HT1080 (cell line): Measurements from ENCODE around the gene NT5DC2. TPM values are rescaled to one million over a fixed set of nuclear protein-coding genes. Genes with fewer than 3 reads are reported as not detected.

ENCODE experiments used
- DNase-seq: peaks from one replicate; pipeline ENCODE4 v3.0.0-alpha.2; 2015; ENCODE audit warnings: low read depth
- total RNA-seq: library from RNA; depleted of rRNA; stranded (reverse); fragments of >200 nt; shearing (Covaris generic); gene quantifications from 2 replicates; pipeline ENCODE4 v1.2.3, GENCODE V29; 2014

NT5DC2 gene
- total RNA-seq, 1 experiment from 2014 or later, result 122 TPM

DNA sequence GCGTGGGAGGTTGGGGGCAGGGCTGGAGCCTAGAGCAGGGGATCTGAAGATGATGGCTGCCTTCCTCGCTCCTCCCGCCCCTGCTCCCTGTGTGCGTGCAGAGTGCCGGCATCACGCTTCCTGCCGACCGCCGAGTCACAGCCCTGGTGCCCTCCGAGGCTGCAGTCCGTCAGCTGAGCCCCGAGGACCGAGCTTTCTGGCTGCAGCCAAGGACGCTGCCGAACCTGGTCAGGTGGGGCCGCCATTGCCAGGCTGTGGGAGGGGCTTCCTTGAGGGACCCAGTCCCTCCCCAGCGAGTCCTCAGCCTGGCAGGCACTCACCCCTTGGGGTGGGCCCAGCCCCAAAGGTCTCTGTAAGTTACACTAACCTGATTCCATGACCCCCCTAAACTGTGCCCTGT lies 20.9 kb downstream of the NT5DC2 start:
- DNase-seq, result no peak

DNA sequence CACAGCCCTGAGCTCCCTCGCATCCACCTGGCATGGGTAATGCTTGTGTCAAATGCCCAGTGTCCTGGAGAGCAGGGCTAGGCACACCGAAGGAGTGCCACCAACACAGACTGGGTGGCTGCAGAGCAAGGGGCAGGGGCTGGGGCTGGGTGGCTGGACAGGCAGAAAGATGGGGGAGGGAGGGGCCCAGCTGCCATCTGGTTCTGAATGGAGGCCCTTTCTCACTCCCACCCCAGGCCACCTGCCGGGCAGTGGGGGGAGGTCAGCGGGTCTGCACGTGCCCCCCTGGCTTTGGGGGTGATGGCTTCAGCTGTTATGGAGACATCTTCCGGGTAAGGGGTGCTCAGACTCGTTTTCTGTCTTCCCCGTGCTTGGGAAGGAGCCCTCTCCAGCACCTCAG lies 21.6 kb downstream of the NT5DC2 start:
- DNase-seq, result no peak

DNA sequence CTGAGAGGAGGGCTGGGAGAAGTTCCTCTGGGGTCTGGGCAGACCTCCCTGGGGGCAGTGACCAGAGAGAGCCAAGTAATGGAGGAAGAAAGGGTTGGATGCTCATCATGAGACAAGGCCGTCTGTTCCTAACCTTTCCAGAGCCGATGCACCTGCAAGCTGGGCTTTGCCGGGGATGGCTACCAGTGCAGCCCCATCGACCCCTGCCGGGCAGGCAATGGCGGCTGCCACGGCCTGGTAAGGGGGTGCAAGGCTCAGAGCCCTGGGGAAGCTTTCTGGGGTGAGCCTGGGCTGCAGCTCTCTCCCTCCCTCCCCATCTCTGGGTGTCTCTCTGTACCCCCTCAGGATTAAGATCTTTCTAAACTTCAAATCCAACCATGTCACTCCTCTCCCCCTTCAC lies 22.1 kb downstream of the NT5DC2 start:
- DNase-seq, result no peak

DNA sequence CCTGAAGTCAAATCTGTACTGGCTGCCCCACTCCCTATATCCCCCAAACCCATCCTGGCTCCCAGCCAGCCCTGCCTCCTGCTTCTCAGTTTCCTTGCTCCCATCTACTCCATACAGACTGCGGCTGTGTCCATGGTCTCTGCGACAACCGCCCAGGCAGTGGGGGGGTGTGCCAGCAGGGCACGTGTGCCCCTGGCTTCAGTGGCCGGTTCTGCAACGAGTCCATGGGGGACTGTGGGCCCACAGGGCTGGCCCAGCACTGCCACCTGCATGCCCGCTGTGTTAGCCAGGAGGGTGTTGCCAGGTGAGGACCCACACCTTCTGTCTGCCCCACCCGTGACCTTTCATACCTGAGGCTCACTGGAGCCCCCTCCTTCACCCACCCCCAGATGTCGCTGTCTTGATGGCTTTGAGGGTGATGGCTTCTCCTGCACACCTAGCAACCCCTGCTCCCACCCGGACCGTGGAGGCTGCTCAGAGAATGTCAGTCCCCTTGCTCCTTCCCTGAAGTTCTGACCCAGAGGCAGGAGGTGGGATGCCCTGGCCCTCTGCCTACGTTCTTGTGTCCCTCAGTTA lies 23.8 kb downstream of the NT5DC2 start:
- no peak for DNase-seq

DNA sequence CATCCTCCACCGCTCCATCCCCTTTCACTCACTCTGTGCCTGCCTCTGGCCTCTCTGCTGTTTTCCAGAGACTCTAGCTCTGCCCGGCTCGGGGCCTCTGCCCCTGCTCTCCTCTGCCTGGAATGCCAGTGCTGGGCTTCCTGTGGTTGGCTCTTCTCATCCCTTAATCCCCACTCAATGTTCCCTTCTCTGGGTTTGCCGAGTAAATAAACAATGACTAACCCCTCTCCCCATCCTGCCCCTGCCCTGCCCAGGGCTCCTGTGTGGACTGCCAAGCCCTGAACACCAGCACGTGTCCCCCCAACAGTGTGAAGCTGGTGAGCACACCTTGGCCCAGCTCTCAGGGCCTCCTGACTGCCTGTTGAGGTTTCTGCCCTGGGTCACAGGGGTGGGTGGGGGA lies 26.3 kb downstream of the NT5DC2 start:
- peak; percentile 94 for DNase-seq

GRCh38 chr3:52506266-52506966 lies 27.2 kb downstream of the NT5DC2 start:
- no peak for DNase-seq

- no peak for DNase-seq
Measured at GRCh38 chr3:52504977-52505376, 28.7 kb downstream of the NT5DC2 start.

- DNase-seq, result no peak
Measured at GRCh38 chr3:52503788-52504424, 29.8 kb downstream of the NT5DC2 start.

GRCh38 chr3:52502808-52503350 lies 30.8 kb downstream of the NT5DC2 start:
- DNase-seq, result no peak

DNA sequence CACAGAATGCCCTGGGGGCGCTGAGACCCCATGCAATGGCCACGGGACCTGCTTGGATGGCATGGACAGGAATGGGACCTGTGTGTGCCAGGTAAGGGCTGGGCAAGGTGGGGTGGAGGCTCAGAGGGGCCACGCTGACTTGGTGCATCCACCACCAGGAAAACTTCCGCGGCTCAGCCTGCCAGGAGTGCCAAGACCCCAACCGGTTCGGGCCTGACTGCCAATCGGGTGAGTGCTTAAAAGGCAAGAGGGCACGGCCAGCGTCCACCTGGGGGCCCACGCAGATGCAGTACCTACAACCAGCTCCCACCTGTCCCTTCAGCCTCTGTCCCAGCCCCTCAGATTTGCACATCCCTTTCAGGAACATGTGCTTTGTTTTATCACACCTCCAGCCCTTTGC lies 31.7 kb downstream of the NT5DC2 start:
- DNase-seq, result no peak

DNA sequence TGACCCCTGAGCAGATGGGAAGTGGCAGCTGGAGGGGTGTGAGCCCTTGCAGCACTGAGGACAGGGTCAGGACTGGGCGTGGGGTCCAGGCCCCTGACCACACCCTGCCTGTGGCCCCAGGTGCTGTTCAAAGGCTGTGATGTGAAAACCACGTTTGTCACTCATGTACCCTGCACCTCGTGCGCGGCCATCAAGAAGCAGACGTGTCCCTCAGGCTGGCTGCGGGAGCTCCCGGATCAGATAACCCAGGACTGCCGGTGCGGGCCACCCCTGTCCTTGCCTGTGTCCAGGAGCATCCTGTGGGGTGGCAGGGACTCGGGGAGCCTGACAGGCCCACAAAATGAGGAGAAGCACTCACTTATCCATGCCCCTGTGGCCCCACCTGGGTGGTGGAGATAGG lies 32.6 kb downstream of the NT5DC2 start:
- DNase-seq, result no peak

- peak; percentile 27 for DNase-seq
Measured at GRCh38 chr3:52498137-52499054, 35.3 kb downstream of the NT5DC2 start.

DNA sequence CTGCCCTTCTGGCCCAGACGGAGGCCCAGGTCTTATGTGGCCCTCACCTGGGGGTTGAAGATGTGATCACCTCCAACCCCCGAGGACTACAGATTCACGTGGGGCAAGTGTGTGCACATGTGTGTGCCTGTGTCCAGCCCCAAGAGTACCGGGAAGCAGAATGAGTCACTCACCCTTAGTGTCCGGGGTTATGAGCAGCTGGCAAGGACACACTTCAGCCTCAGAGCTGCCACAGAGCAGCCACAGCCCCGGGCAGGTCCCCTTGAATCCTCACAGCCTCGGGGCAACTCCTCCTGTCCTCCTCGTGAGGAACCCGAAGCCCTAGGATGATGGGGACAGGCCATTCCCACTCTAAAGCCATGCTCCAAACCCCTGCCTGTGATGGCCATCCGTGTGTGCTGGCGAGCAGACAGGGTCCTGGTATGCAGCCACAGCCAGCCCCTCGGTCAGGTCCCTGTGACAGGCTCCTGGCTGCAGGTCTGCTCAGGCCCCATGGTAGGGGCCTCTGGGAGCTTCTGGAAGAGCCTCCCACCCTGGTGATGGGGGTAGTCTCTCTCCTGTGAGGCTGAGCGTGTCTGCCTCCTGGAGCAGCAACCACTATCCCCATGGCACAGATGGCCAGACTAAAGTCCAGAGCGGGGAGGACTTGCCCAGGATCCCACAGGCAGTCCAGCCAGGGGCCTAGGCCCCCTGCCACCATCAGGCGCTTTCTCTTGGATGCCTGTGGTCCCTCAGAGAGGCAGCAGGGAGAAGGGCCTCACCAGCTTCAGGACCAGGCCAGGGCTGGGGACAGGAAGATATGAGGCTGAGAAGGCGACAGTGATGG lies 37.7 kb downstream of the NT5DC2 start:
- DNase-seq, result peak; percentile 50

DNA sequence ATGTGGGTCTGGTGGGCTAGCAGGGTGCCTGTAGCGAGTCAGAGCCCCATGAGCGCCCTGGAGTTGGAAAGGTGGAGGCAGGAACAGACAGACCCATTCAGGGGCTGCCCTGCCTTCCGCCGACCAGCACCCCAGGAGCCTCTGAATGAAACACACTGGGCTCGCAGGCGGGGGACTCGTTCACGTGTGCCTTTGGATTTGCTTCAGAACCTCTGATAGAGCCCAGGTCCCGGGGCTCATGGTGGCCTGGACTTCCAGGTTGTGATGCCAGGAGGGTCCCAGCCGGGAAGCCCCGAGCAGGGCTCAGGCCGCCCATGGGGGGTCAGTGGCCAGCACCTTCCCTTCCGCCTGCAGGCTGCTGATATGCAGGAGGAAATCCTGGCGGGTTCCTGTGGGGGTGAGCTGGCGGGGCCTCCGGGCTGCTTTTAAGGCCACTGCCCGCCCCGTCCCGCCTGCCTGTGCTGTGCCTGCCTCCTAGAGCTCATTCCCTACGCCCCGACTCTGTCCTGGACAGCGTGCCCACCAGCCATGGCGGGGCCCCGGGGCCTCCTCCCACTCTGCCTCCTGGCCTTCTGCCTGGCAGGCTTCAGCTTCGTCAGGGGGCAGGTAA lies 38.7 kb downstream of the NT5DC2 start, which contains the start of gene STAB1:
Gene STAB1 (plus strand): TSS at position 453 of the 610 bp plus-strand sequence. CDS start 76 bp downstream, at position 529.
- no peak for DNase-seq

- no peak for DNase-seq
Measured at GRCh38 chr3:52494445-52494844, 39.2 kb downstream of the NT5DC2 start.

DNA sequence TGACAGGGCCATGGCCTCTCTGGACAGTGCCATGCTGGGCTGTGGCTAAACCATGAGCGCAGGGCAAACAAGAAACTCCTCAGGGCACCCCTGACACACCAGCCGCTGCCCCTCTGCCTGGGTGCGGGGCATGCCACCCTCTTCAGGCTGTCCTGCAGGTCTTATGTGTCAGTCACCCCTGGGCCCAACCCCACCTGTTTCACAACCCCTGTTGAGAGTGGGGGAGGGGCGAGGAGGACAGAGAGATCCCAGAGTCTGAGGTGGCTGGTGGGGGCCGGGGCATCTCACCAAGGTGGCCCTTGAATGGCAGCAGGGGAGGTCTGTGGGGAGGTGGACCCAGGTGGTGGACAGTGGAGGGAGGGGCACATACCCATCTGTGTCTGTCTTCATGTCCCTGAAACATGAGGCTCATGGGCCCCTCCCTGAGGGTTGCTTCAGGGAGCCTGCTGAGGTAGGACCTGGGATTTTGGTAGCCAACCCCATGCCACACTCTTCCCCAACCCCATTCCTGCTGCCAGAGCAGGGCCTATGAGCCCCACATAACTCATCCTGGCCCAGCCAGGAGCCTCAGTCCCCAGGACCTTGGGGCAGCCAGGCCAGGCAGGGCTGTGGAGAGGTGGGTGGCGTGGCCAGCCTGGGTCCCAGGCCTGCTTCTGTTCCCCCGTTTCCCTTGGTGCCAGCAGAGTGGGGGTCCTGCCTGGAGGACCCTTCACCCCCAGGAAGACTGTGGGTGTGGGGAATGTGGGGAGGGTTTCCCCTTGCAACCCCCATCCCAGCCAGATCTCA lies 40.2 kb downstream of the NT5DC2 start:
- DNase-seq, result no peak

- no peak for DNase-seq
Measured at GRCh38 chr3:52492059-52492458, 41.6 kb downstream of the NT5DC2 start.

DNA sequence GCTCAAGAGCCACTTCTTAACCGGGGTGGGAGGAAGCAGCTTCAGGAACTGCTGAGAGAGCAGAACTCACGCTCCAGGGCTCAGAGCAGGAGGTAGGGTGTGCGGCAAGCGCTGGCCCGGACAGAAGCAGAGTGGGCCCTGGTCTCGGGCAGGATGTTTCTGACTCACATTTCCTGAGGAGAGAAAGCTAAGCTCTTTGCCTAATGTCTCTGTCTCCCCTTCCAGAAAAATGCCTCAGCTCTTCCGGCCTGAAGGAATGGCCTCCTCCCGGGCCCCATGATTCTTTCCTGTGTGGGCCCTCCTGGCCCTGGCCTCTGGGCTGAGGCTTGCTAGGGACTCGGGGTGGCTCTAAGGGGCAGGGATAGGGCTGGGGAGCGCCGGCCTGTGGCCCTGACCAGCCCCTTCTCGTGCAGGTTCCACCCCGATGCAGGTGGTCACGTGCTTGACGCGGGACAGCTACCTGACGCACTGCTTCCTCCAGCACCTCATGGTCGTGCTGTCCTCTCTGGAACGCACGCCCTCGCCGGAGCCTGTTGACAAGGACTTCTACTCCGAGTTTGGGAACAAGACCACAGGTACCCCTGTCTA lies 42.6 kb downstream of the NT5DC2 start:
- DNase-seq, result peak; percentile 87
